Neural crest cell (in vitro differentiated cells): ENCODE measurements around the gene NLGN1. TPM values are rescaled to one million over a fixed set of nuclear protein-coding genes. Genes with fewer than 3 reads are reported as not detected.
A peak's percentile ranks its signal among the peaks of the same experiment; 100 is the strongest.

Experiments
- DNase-seq: peaks from one replicate; pipeline ENCODE4 v3.0.0; 2021; ENCODE audit warnings: low read depth, mixed read lengths, low spot score
- H3K27ac Mint-ChIP-seq: one replicate; pipeline ENCODE4 v1.8.0; 2021; ENCODE audit warnings: mild to moderate bottlenecking, mixed read lengths; ENCODE audit not compliant: unreplicated experiment
- H3K27me3 Mint-ChIP-seq: 2 replicates; pipeline ENCODE4 v1.8.0; 2021; ENCODE audit warnings: low read depth, mild to moderate bottlenecking, mixed read lengths
- H3K36me3 Mint-ChIP-seq: 2 replicates; pipeline ENCODE4 v1.8.0; 2021; ENCODE audit warnings: low read depth, mild to moderate bottlenecking, mixed read lengths
- H3K4me1 Mint-ChIP-seq: 2 replicates; pipeline ENCODE4 v1.8.0; 2021; ENCODE audit warnings: mixed read lengths
- H3K4me3 Mint-ChIP-seq: one replicate; pipeline ENCODE4 v1.8.0; 2021; ENCODE audit warnings: mild to moderate bottlenecking, mixed read lengths
- H3K9me3 Mint-ChIP-seq: 2 replicates; pipeline ENCODE4 v1.8.0; 2021; ENCODE audit warnings: mixed read lengths
- CTCF ChIP-seq: fragments of 200-600 bp; sonication (generic); conservative IDR thresholded peaks from 2 replicates; pipeline ENCODE4 v1.5.0; 2021; ENCODE audit warnings: antibody characterized with exemption, mild to moderate bottlenecking
- total RNA-seq: library from RNA; stranded (reverse); gene quantifications from 2 replicates; pipeline ENCODE4 v1.2.1, GENCODE V29; 2021

Gene NLGN1
- total RNA-seq, 1 donor from 2014 or later, result 20.0 TPM

GRCh38 chr3:173893835-173894234, 496.3 kb downstream of the NLGN1 start:
- Mint-ChIP-seq H3K4me1 (peaks cover 22% of the 10 kb centered on the region), H3K4me3 (no peak overlapping the region), H3K36me3 (no peaks in the 10 kb centered on the region), H3K27me3 (no peaks in the 10 kb centered on the region), H3K27ac (no peak overlapping the region), H3K9me3 (no peaks in the 10 kb centered on the region)
- no peak for TF ChIP-seq CTCF
- no peak for DNase-seq

GRCh38 chr3:173897631-173898030, 500.1 kb downstream of the NLGN1 start:
- no peak overlapping the region for H3K4me3 Mint-ChIP-seq
- peaks cover 20% of the 10 kb centered on the region for H3K4me1 Mint-ChIP-seq
- DNase-seq, result no peak
- no peaks in the 10 kb centered on the region for H3K36me3 Mint-ChIP-seq
- TF ChIP-seq CTCF, result no peak
- H3K9me3 Mint-ChIP-seq, result no peaks in the 10 kb centered on the region
- H3K27me3 Mint-ChIP-seq, result no peaks in the 10 kb centered on the region
- H3K27ac Mint-ChIP-seq, result no peak overlapping the region

GRCh38 chr3:173901649-173902048, 504.1 kb downstream of the NLGN1 start:
- no peak for TF ChIP-seq CTCF
- no peak for DNase-seq
- Mint-ChIP-seq H3K9me3 (peaks cover 11% of the 10 kb centered on the region), H3K27me3 (no peaks in the 10 kb centered on the region), H3K4me1 (peaks cover 36% of the 10 kb centered on the region), H3K4me3 (no peak overlapping the region), H3K27ac (no peak overlapping the region), H3K36me3 (peaks cover 11% of the 10 kb centered on the region)

GRCh38 chr3:173902401-173902800, 504.9 kb downstream of the NLGN1 start:
- Mint-ChIP-seq H3K4me1 (peaks cover 36% of the 10 kb centered on the region), H3K4me3 (no peak overlapping the region), H3K27me3 (no peaks in the 10 kb centered on the region), H3K36me3 (peaks cover 11% of the 10 kb centered on the region), H3K27ac (no peak overlapping the region), H3K9me3 (peaks cover 15% of the 10 kb centered on the region)
- TF ChIP-seq CTCF, result no peak
- no peak for DNase-seq

GRCh38 chr3:173902871-173903270, 505.3 kb downstream of the NLGN1 start:
- Mint-ChIP-seq H3K4me1 (peaks cover 31% of the 10 kb centered on the region), H3K27me3 (no peaks in the 10 kb centered on the region), H3K36me3 (peaks cover 11% of the 10 kb centered on the region), H3K4me3 (no peak overlapping the region), H3K27ac (peak overlapping the region; percentile 2), H3K9me3 (peaks cover 15% of the 10 kb centered on the region)
- no peak for DNase-seq
- TF ChIP-seq CTCF, result no peak

GRCh38 chr3:173905381-173905780, 507.8 kb downstream of the NLGN1 start:
- Mint-ChIP-seq H3K27ac (no peak overlapping the region), H3K4me1 (peaks cover 38% of the 10 kb centered on the region), H3K36me3 (peaks cover 11% of the 10 kb centered on the region), H3K4me3 (no peak overlapping the region), H3K27me3 (no peaks in the 10 kb centered on the region), H3K9me3 (peaks cover 17% of the 10 kb centered on the region)
- no peak for TF ChIP-seq CTCF
- no peak for DNase-seq
